ENCODE results near the gene ADI1. TPM values are rescaled to one million over a fixed set of nuclear protein-coding genes. Genes with fewer than 3 reads are reported as not detected.

ADI1 gene
- total and polyA plus RNA-seq, 8 donors: 34.8 to 83.8 (median 40.9) TPM

DNA sequence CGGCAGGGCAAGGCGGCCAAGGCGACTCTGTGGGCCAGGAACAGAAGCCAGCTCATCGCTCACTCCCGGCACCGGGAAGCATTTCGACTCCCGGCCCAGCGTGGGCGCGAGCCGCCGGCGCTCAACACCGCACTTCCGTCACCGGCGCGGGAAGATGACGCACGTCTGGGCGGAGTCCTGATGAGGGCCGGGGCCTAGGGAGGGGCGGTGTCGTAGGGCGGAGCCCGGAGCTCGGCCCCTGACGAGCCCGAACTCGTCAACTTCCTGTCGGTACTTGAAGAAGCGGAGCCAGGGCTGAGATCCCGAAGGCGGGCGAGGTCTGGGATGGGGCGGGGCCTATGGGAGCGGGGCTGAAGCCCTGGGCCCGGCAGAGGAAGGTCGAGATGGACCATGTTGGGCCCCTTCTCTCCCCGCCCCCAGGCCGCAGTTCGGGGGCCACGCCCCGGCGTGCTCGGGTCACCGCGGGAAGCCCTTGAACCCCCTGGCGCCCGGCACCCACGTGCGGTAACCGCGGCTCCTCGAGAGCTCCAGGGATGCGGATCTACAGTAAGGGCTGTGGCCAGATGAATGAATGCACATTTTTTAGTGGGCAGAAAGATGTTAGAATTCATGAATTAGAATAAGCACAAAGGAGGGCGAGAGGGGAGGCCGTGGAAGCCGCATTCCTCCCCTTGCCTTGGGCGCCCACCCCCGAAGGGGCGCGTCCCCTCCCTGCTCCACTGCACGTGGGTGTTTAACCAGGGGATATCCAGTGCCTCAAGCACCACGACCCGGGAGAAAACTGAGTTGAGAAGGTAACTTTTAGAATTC lies 39.1 kb upstream of the ADI1 start, which contains the start of gene RNASEH1:
RNASEH1 (minus strand) TSS at position 129 of the 810 bp plus-strand sequence; CDS start at position 56, 73 bp downstream.
- intact Hi-C loops (cut with DNase I): no loop called here
- ATAC-seq: peak; percentile 99

GRCh38 chr2:3557639-3558204 lies 38.4 kb upstream of the ADI1 start:
- ATAC-seq (peak; percentile 35), DNase-seq (no peak)
- intact Hi-C loops (cut with DNase I): no loop called here
- Histone ChIP-seq H3K4me1 (peaks cover 6 to 22% of the 10 kb centered on the region in 2 donors), H3K4me3 (peak overlapping the region; percentile 95 to 96), H3K27ac (peak overlapping the region; percentile 84 to 93), H3K36me3 (peaks cover 0 to 41% of the 10 kb centered on the region in 2 donors), H3K9me3 (no peaks in the 10 kb centered on the region), H3K27me3 (no peaks in the 10 kb centered on the region)
- TF ChIP-seq, protein P1, sequence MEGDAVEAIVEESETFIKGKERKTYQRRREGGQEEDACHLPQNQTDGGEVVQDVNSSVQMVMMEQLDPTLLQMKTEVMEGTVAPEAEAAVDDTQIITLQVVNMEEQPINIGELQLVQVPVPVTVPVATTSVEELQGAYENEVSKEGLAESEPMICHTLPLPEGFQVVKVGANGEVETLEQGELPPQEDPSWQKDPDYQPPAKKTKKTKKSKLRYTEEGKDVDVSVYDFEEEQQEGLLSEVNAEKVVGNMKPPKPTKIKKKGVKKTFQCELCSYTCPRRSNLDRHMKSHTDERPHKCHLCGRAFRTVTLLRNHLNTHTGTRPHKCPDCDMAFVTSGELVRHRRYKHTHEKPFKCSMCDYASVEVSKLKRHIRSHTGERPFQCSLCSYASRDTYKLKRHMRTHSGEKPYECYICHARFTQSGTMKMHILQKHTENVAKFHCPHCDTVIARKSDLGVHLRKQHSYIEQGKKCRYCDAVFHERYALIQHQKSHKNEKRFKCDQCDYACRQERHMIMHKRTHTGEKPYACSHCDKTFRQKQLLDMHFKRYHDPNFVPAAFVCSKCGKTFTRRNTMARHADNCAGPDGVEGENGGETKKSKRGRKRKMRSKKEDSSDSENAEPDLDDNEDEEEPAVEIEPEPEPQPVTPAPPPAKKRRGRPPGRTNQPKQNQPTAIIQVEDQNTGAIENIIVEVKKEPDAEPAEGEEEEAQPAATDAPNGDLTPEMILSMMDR (IDR thresholded peaks at IDR 0.05): no peak

More for the DNA sequence above, 39.1 kb upstream of the ADI1 start, which contains the start of gene RNASEH1:
- peak; percentile 97 to 99 (median 98) for DNase-seq
- H3K9me3 ChIP-seq: no peaks in the 10 kb centered on the region
- H3K4me1 ChIP-seq: peaks cover 6 to 22% of the 10 kb centered on the region in 2 donors
- peak within 1 kb of the TSS; percentile 95 to 96 for H3K4me3 ChIP-seq
- TF ChIP-seq, protein P1 (IDR thresholded peaks at IDR 0.05): no peak
- peak within 1 kb of the TSS; percentile 84 to 93 for H3K27ac ChIP-seq
- H3K27me3 ChIP-seq: no peaks in the 10 kb centered on the region
- H3K36me3 ChIP-seq: peaks cover 0 to 34% of the 10 kb centered on the region in 2 donors

DNA sequence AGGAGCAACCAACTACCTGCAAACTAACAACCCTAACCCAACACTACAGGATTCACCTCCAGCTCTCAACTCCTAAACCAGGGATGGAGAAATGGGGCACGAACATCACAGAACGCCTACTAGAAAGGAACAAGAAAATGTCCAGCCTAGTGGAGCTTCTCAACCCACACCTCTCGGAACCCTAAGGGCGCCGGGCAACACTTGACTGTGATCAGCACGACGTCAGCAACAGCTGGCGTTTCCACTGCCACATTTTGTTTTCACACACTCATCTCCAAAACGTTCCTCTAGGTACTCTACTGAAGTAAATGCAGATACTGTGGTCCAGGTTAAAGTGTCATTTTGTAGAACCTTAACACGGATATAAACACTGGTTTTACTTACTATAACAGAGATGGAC lies 34.6 kb upstream of the ADI1 start:
- intact Hi-C loops (cut with DNase I): no loop called here
- TF ChIP-seq, protein P1 (IDR thresholded peaks at IDR 0.05): no peak
- peaks cover 0 to 74% of the 10 kb centered on the region in 2 donors for H3K36me3 ChIP-seq

DNA sequence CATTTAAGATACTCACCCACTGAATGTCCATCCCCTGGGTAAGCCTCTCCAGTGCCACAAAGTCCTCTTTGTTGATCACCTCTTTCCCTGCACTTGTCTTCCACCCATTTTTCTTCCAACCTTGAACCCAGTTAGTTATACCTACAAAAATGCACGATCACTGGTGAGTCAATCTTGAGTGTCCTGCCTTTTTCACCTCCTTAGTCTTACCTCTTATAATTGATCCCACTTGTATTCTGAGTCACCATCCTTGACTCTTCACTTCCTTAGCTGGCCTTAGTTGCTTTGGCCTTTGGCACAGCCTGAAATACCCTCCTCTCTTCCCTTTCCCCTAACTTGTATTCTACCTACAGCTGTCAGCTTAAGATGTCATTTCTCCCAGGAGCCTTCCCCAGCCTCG lies 28.6 kb upstream of the ADI1 start:
- TF ChIP-seq, protein P1 (IDR thresholded peaks at IDR 0.05): no peak
- Histone ChIP-seq H3K4me3 (no peak overlapping the region), H3K9me3 (no peaks in the 10 kb centered on the region), H3K4me1 (no peaks in the 10 kb centered on the region), H3K27ac (no peak overlapping the region), H3K36me3 (peaks cover 0 to 96% of the 10 kb centered on the region in 2 donors), H3K27me3 (no peaks in the 10 kb centered on the region)
- ATAC-seq (no peak), DNase-seq (no peak)
- intact Hi-C loops (cut with DNase I): no loop called here

More for the DNA sequence above, 34.6 kb upstream of the ADI1 start:
- no peak overlapping the region for H3K4me3 ChIP-seq
- DNase-seq (no peak), ATAC-seq (no peak)
- H3K4me1 ChIP-seq: peaks cover 6 to 17% of the 10 kb centered on the region in 2 donors
- no peak overlapping the region for H3K27ac ChIP-seq
- no peaks in the 10 kb centered on the region for H3K9me3 ChIP-seq
- H3K27me3 ChIP-seq: no peaks in the 10 kb centered on the region

Measured in left lung (tissue), 10 donors.